ENCODE measurements around the gene ACSL4. TPM values are rescaled to one million over a fixed set of nuclear protein-coding genes. Genes with fewer than 3 reads are reported as not detected.
"Not testable (repeated sequence)": the region's sequence is repeated elsewhere in the genome, so short reads cannot be mapped to it uniquely, and the experiment has no call there.

The ACSL4 gene
- polyA plus RNA-seq, 3 donors, result 17.9 to 40.9 (median 31.2) TPM

DNA sequence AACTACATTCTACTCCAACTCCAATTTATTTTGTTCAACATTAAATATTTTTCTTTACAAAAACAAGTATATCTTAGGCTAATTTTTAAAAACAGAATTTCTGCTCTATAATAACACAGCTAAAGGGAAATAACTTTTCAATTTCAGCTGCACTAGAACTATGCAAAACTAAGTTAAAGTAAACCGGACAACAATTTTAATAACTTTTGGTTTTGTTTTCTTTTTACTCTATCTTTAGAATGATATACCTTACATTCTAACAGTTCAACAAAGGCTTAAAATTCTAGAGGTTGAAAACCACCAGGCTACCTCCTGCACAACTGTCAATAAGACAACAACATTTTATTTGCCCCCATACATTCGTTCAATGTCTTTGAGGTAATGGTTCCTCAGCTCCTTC is 89.4 kb downstream of the ACSL4 start:
- Mint-ChIP-seq H3K27ac (no peak overlapping the region), H3K27me3 (ENCODE audit: low read depth in 3 of 3) (peaks cover 0 to 4% (median 0%) of the 10 kb centered on the region in 3 donors), H3K9me3 (peaks cover 0 to 1% (median 0%) of the 10 kb centered on the region in 7 donors), H3K4me1 (no peaks in the 10 kb centered on the region), H3K36me3 (peaks cover 22 to 30% of the 10 kb centered on the region in 2 donors), H3K4me3 (no peak overlapping the region)
- no peak overlapping the region for H2AFZ ChIP-seq (ENCODE audit: insufficient read depth, low read depth, low read length, poor library complexity, severe bottlenecking)
- no peak overlapping the region for H3K9ac ChIP-seq (ENCODE audit: insufficient read depth, low read length, poor library complexity, severe bottlenecking)
- H3K27me3 ChIP-seq (ENCODE audit: control insufficient read depth in 2 of 2, insufficient read depth in 2 of 2, low read length in 2 of 2), result no peaks in the 10 kb centered on the region
- no peaks in the 10 kb centered on the region for H3K4me1 ChIP-seq (ENCODE audit: control insufficient read depth in 1 of 2, insufficient read depth in 2 of 2, low read length in 2 of 2)
- intact Hi-C loops (cut with micrococcal nuclease), result no loop called here
- no CpG with 5 or more reads among the region's 2 CpGs for WGBS (ENCODE audit: insufficient coverage)
- H3K27ac ChIP-seq (ENCODE audit: low read depth in 1 of 2, low read length in 2 of 2), result no peak overlapping the region
- peaks cover 15% of the 10 kb centered on the region for H4K20me1 ChIP-seq (ENCODE audit: insufficient read depth, low read length)
- TF ChIP-seq, protein P1, sequence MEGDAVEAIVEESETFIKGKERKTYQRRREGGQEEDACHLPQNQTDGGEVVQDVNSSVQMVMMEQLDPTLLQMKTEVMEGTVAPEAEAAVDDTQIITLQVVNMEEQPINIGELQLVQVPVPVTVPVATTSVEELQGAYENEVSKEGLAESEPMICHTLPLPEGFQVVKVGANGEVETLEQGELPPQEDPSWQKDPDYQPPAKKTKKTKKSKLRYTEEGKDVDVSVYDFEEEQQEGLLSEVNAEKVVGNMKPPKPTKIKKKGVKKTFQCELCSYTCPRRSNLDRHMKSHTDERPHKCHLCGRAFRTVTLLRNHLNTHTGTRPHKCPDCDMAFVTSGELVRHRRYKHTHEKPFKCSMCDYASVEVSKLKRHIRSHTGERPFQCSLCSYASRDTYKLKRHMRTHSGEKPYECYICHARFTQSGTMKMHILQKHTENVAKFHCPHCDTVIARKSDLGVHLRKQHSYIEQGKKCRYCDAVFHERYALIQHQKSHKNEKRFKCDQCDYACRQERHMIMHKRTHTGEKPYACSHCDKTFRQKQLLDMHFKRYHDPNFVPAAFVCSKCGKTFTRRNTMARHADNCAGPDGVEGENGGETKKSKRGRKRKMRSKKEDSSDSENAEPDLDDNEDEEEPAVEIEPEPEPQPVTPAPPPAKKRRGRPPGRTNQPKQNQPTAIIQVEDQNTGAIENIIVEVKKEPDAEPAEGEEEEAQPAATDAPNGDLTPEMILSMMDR (IDR thresholded peaks at IDR 0.05), result no peak
- H3K36me3 ChIP-seq (replicated peaks in 1 of 2; ENCODE audit: control insufficient read depth in 1 of 2, insufficient read depth in 2 of 2, low read length in 2 of 2), result peaks cover 0 to 22% of the 10 kb centered on the region in 2 donors
- H3K79me2 ChIP-seq (ENCODE audit: insufficient read depth, low read length), result no peaks in the 10 kb centered on the region
- no peak for DNase-seq
- no peaks in the 10 kb centered on the region for H3K9me3 ChIP-seq (replicated peaks in 1 of 2; ENCODE audit: control insufficient read depth in 1 of 2, insufficient read depth in 1 of 2, low read length in 2 of 2)
- no peak overlapping the region for H3K4me2 ChIP-seq (replicated peaks; ENCODE audit: extremely low read depth, low read length, poor library complexity, severe bottlenecking)
- H3K4me3 ChIP-seq (replicated peaks in 1 of 3; ENCODE audit: low read depth in 2 of 3, low read length in 3 of 3), result no peak overlapping the region

DNA sequence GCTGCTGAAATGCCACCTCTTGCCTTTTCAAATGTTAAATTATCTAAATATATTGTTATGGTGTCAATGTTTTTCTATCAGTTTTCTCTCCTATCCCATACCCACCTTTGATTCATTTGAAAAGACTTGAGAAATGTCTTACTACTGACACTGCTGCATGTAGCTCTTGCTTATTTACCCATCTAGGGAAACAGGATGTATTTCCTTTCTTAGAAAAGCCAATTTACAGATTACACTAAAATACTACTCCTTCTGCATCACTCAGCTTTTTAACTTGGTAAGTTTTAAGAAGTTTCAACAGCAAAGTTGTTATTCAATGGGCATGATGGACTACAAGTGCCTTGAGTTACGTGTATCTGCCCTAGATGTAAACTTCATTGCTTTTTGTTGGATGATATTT is 94.9 kb downstream of the ACSL4 start:
- H3K9ac ChIP-seq (ENCODE audit: insufficient read depth, low read length, poor library complexity, severe bottlenecking), result no peak overlapping the region
- no CpG with 5 or more reads among the region's 1 CpG for WGBS (ENCODE audit: insufficient coverage)
- peaks cover 0 to 21% of the 10 kb centered on the region in 2 donors for H3K36me3 ChIP-seq (replicated peaks in 1 of 2; ENCODE audit: control insufficient read depth in 1 of 2, insufficient read depth in 2 of 2, low read length in 2 of 2)
- no peak overlapping the region for H3K4me3 ChIP-seq (replicated peaks in 1 of 3; ENCODE audit: low read depth in 2 of 3, low read length in 3 of 3)
- intact Hi-C loops (cut with micrococcal nuclease), result loop anchor here in 1 of 2 donors (10.0 kb wide), 1 partner anchor 153 kb away; the partner anchor contains the start of gene GUCY2F
- no peaks in the 10 kb centered on the region for H3K27me3 ChIP-seq (ENCODE audit: control insufficient read depth in 2 of 2, insufficient read depth in 2 of 2, low read length in 2 of 2)
- no peaks in the 10 kb centered on the region for H4K20me1 ChIP-seq (ENCODE audit: insufficient read depth, low read length)
- H3K79me2 ChIP-seq (ENCODE audit: insufficient read depth, low read length), result no peaks in the 10 kb centered on the region
- peaks cover 0 to 5% (median 0%) of the 10 kb centered on the region in 3 donors for H3K27me3 Mint-ChIP-seq (ENCODE audit: low read depth in 3 of 3)
- peaks cover 0 to 3% (median 0%) of the 10 kb centered on the region in 7 donors for H3K9me3 Mint-ChIP-seq
- peaks cover 18 to 28% of the 10 kb centered on the region in 2 donors for H3K36me3 Mint-ChIP-seq
- H3K4me2 ChIP-seq (replicated peaks; ENCODE audit: extremely low read depth, low read length, poor library complexity, severe bottlenecking), result no peak overlapping the region
- H3K4me1 Mint-ChIP-seq, result no peaks in the 10 kb centered on the region
- no peak for DNase-seq
- no peak overlapping the region for H3K4me3 Mint-ChIP-seq
- no peaks in the 10 kb centered on the region for H3K9me3 ChIP-seq (replicated peaks in 1 of 2; ENCODE audit: control insufficient read depth in 1 of 2, insufficient read depth in 1 of 2, low read length in 2 of 2)
- no peaks in the 10 kb centered on the region for H3K4me1 ChIP-seq (ENCODE audit: control insufficient read depth in 1 of 2, insufficient read depth in 2 of 2, low read length in 2 of 2)
- TF ChIP-seq, protein P1 (IDR thresholded peaks at IDR 0.05), result no peak
- no peak overlapping the region for H3K27ac ChIP-seq (ENCODE audit: low read depth in 1 of 2, low read length in 2 of 2)
- no peak overlapping the region for H2AFZ ChIP-seq (ENCODE audit: insufficient read depth, low read depth, low read length, poor library complexity, severe bottlenecking)
- no peak overlapping the region for H3K27ac Mint-ChIP-seq

DNA sequence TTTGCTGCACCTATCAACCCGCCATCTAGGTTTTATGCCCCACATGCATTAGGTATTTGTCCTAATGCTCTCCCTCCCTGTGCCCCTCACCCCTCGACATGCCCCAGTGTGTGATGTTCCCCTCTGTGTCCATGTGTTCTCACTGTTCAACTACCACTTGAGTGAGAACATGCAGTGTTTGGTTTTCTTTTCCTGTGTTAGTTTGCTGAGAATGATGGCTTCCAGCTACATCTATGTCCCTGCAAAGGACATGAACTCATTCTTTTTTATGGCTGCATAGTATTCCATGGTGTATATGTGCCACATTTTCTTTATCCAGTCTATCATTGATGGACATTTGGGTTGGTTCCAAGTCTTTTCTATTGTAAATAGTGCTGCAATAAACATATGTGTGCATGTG is 95.6 kb downstream of the ACSL4 start:
- not testable (repeated sequence) for H3K79me2 ChIP-seq (ENCODE audit: insufficient read depth, low read length); H3K27ac Mint-ChIP-seq; H3K27me3 ChIP-seq (ENCODE audit: control insufficient read depth in 2 of 2, insufficient read depth in 2 of 2, low read length in 2 of 2); H3K27ac ChIP-seq (ENCODE audit: low read depth in 1 of 2, low read length in 2 of 2); H3K4me1 ChIP-seq (ENCODE audit: control insufficient read depth in 1 of 2, insufficient read depth in 2 of 2, low read length in 2 of 2); H3K4me1 Mint-ChIP-seq; H2AFZ ChIP-seq (ENCODE audit: insufficient read depth, low read depth, low read length, poor library complexity, severe bottlenecking); H4K20me1 ChIP-seq (ENCODE audit: insufficient read depth, low read length); H3K9me3 ChIP-seq (replicated peaks in 1 of 2; ENCODE audit: control insufficient read depth in 1 of 2, insufficient read depth in 1 of 2, low read length in 2 of 2); H3K9me3 Mint-ChIP-seq; H3K4me3 ChIP-seq (replicated peaks in 1 of 3; ENCODE audit: low read depth in 2 of 3, low read length in 3 of 3); H3K27me3 Mint-ChIP-seq (ENCODE audit: low read depth in 3 of 3); DNase-seq; H3K4me3 Mint-ChIP-seq; H3K4me2 ChIP-seq (replicated peaks; ENCODE audit: extremely low read depth, low read length, poor library complexity, severe bottlenecking); H3K9ac ChIP-seq (ENCODE audit: insufficient read depth, low read length, poor library complexity, severe bottlenecking)
- WGBS (ENCODE audit: insufficient coverage), result no CpG with 5 or more reads among the region's 2 CpGs
- H3K36me3 ChIP-seq (replicated peaks in 1 of 2; ENCODE audit: control insufficient read depth in 1 of 2, insufficient read depth in 2 of 2, low read length in 2 of 2), result peaks cover 0 to 21% of the 10 kb centered on the region in 2 donors
- intact Hi-C loops (cut with micrococcal nuclease), result loop anchor here in 1 of 2 donors (10.0 kb wide), 1 partner anchor 153 kb away; the partner anchor contains the start of gene GUCY2F
- peaks cover 16 to 26% of the 10 kb centered on the region in 2 donors for H3K36me3 Mint-ChIP-seq

Data from CD14-positive monocyte (primary cell).